ENCODE data around the gene ZNF723.

GRCh38 chr19:22893855-22894270, 61.8 kb downstream of the ZNF723 start:
- TF ChIP-seq, protein P1, sequence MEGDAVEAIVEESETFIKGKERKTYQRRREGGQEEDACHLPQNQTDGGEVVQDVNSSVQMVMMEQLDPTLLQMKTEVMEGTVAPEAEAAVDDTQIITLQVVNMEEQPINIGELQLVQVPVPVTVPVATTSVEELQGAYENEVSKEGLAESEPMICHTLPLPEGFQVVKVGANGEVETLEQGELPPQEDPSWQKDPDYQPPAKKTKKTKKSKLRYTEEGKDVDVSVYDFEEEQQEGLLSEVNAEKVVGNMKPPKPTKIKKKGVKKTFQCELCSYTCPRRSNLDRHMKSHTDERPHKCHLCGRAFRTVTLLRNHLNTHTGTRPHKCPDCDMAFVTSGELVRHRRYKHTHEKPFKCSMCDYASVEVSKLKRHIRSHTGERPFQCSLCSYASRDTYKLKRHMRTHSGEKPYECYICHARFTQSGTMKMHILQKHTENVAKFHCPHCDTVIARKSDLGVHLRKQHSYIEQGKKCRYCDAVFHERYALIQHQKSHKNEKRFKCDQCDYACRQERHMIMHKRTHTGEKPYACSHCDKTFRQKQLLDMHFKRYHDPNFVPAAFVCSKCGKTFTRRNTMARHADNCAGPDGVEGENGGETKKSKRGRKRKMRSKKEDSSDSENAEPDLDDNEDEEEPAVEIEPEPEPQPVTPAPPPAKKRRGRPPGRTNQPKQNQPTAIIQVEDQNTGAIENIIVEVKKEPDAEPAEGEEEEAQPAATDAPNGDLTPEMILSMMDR (IDR thresholded peaks at IDR 0.05) = no peak
- TF ChIP-seq POLR2A (IDR thresholded peaks at IDR 0.05) = no peak

All from ovary (tissue), 3 donors.